Fibroblast of skin of back (primary cell): ENCODE results near the gene ZNF133.

Source experiments
- DNase-seq: peaks from one replicate; pipeline ENCODE4 v3.0.0-alpha.2; 2013

The ZNF133 gene

DNA sequence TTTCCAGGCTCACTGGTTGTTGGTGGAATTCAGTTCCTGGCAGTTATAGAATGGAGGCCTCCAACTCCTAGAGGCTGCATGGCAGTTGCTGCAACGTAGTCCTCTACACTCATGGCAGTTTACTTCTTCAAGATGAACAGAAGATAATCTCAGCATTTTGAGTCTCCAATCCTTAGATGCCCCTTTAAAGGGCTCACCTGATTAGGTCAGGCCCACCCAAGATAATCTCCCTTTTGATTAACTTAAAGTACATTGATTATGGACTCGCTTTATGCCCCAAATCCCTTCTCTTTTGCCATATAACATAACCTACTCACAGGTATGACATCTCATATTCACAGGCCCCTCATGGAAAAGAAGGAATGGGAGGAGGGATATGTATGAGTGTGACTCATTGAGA lies 76.4 kb downstream of the ZNF133 start:
- no peak for DNase-seq
